ENCODE results near the gene NEUROD4. TPM values are rescaled to one million over a fixed set of nuclear protein-coding genes. Genes with fewer than 3 reads are reported as not detected.

Gene NEUROD4
- total RNA-seq, 1 donor, result not detected

DNA sequence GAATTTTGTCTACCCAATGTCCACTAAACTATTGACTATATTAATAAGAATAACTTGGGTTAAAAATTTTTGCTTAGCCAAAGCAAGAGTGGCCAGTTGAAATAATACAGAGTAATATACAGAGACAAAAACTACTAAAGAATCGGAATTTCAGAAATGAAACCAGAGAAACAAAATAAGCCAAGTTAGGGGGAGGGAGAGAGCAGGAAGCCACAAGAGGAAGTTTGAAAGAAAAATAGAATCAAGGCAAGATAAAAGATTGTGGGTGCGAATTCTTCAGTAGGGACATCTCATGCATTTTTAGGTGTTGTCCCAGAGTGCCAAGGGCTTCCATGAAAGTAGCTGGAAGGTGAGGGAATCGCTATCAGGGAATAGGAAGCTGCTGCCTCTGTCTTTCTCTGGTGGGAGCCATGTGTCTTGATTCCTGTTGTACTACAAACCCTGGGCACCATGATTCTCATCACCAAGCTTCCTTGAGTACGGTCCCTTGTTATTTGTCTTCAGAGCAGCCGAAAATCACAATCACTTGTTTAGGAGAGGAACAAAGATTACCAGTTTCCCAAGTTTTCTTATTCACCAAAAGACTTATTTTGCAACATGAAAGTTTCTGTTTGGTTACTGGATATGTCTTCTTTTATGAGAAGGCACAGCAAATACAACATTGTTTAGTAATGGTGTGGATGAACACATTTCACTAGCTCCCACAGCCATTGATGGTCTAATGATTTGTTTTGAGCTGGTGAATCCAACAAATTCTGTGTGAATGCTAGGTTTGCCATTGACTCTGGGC lies 16.7 kb downstream of the NEUROD4 start:
- Histone ChIP-seq H3K4me3 (ENCODE audit: low read length) (no peak overlapping the region), H3K4me1 (ENCODE audit: insufficient read depth, low read length) (peaks cover 41% of the 10 kb centered on the region)

DNA sequence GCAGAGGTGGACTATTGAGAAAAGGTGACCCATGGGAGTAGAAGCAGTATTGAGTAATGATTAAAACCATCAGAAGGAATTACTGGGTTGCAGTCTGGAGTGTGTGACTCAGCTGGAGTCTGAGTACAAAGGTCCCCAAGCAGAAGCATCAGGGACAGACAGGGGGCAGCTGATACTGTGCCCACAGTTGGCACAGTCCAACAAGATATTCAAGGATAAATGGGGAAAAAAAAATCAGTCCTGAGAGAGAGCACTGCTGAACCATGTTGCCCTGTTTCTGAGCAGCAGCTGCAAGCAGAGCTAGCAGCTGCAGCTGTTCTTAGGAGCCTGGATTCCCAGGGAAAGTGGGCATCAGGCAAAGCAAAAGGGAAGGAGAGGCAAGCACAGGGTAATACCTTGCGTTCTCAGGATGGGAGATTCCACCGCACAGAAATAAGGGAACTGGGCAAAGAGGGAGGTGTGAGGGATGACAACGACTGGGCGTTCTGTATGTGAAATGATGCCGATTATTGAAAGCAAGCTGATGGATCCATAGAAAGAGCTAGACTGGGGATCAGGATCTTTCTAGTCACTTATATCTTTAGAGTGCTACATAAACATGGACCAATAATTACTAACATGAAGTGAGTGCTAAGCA lies 17.7 kb downstream of the NEUROD4 start:
- no peaks in the 10 kb centered on the region for H3K9me3 ChIP-seq (ENCODE audit: low read depth, low read length)
- H3K4me1 ChIP-seq (ENCODE audit: insufficient read depth, low read length), result peaks cover 50% of the 10 kb centered on the region
- H3K4me3 ChIP-seq (ENCODE audit: low read length), result no peak overlapping the region

More for the DNA sequence above, 16.7 kb downstream of the NEUROD4 start:
- no peaks in the 10 kb centered on the region for H3K9me3 ChIP-seq (ENCODE audit: low read depth, low read length)
- H3K27me3 ChIP-seq (ENCODE audit: insufficient read depth, low read length), result no peaks in the 10 kb centered on the region

DNA sequence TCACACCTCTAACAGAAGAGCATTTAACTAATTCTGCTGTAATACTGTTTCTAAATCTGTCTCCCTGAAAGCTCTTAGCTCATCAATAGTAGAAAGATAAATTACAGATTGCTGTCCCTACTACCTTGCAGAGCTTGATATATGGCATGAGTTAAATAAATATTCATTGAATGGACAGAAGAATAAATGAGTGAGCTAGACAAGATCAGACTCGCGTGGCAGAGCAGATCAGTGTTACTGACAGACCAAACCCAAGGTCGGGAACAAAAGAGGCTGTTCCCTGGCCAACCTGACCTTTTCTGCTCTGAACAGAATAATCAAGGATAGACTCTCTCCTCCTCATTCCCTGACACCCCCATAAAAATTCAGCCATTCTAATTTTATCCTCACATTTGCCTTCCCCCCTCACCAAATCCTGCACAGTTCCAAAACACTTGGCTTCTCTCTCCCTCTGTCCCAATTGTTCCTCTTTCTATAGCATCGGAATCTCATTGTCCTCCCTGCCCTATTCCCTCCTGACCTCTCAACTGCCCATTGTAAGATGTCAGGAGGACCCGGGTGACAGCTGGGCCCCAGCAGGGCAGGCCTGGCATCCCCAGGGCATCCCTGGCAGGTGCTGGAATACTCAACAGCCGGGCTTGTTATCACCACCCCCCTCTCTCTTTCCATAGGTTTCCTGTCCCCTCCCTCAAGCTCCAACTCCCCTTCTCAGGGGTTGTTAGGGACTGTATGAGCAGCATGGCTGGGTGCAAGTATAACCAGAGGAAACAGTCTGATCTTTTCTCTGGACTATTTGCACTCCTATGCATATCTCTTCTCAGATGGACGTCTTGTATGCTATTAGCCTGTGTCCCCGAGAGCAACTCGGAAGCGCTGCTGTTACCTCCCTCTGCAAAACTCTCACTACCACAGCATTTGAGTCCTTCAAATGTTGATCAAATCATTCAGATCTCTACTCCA lies 19.9 kb downstream of the NEUROD4 start:
- peaks cover 69% of the 10 kb centered on the region for H3K4me1 ChIP-seq (ENCODE audit: insufficient read depth, low read length)
- no peaks in the 10 kb centered on the region for H3K27me3 ChIP-seq (ENCODE audit: insufficient read depth, low read length)
- no peaks in the 10 kb centered on the region for H3K9me3 ChIP-seq (ENCODE audit: low read depth, low read length)
- no peak overlapping the region for H3K4me3 ChIP-seq (ENCODE audit: low read length)

More for the DNA sequence above, 17.7 kb downstream of the NEUROD4 start:
- no peaks in the 10 kb centered on the region for H3K27me3 ChIP-seq (ENCODE audit: insufficient read depth, low read length)

DNA sequence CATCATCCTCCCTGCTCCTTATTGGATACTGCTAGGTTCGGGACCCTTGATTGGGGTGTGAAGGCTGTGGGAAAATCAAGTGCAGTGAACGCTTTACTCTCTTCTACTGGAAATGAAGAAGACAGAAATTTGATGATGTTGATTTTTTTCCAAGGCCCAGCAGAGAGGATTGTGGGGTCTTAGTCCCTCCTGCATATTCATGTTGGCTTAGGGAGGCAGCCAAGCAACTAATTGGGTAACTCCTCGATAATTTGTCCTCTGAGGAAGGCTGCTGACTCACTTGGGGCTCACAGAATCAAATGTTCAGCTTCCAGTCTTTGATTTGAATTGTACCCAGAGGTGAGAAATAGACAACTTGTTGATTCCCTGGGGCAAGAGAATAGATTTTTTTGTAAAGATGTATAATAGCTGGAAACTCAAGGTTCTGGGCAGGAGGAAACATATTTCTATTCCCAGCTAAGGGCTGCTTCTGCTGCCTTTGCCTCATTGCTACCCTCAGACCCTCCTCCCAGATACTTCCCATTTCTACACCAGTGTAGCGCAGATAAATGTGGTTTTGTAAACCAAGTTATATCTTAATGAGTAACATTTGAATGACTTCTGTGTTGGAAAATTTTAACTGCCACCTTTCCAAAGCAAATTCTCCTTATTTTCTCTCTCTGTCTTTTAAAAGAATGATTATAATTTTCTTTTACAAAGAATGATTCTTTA lies 21.7 kb downstream of the NEUROD4 start:
- H3K27me3 ChIP-seq (ENCODE audit: insufficient read depth, low read length), result no peaks in the 10 kb centered on the region
- H3K9me3 ChIP-seq (ENCODE audit: low read depth, low read length), result no peaks in the 10 kb centered on the region
- peaks cover 60% of the 10 kb centered on the region for H3K4me1 ChIP-seq (ENCODE audit: insufficient read depth, low read length)
- no peak overlapping the region for H3K4me3 ChIP-seq (ENCODE audit: low read length)

DNA sequence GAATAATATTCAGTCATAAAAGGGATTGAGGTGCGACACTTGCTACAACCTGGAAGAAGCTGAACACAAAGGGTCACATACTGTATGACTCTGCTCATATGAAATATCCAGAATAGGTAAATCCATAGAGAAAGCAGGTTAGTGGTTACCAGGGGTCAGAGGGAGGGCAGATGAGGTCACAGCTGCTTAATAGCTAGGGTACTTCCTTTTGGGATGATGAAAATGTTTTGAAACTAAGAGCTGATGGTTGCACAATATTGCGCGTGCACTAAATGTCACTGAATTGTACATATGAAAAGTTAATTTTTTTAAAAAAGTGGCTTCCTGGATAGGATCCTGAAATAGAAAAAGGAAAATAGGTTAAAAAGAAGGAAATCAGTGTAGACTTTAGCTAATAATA lies 23.8 kb downstream of the NEUROD4 start:
- H3K4me3 ChIP-seq (ENCODE audit: low read length), result no peak overlapping the region
- H3K4me1 ChIP-seq (ENCODE audit: insufficient read depth, low read length), result peaks cover 40% of the 10 kb centered on the region
- H3K9me3 ChIP-seq (ENCODE audit: low read depth, low read length), result no peaks in the 10 kb centered on the region

DNA sequence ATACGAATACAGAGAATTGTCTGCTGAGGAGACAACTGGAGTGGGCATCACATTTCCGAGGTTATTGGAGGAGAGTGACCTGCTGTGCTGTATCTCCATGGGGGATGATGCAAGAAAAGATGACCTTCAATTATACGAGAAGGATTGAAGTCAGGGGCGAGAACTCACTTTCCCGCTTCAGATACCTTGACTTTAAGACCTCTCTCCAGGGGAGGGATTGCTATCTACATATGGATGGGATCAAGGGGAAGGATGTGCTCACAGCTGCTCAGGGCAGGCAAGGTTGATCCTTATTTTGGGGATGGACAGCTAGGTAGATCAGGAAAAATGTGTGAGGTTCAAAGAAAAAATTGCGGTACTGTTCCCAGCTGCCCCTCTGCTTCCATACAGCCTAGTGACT lies 24.4 kb downstream of the NEUROD4 start:
- peaks cover 39% of the 10 kb centered on the region for H3K4me1 ChIP-seq (ENCODE audit: insufficient read depth, low read length)
- no peaks in the 10 kb centered on the region for H3K27me3 ChIP-seq (ENCODE audit: insufficient read depth, low read length)
- H3K4me3 ChIP-seq (ENCODE audit: low read length), result no peak overlapping the region
- H3K9me3 ChIP-seq (ENCODE audit: low read depth, low read length), result no peaks in the 10 kb centered on the region

More for the DNA sequence above, 23.8 kb downstream of the NEUROD4 start:
- no peaks in the 10 kb centered on the region for H3K27me3 ChIP-seq (ENCODE audit: insufficient read depth, low read length)

DNA sequence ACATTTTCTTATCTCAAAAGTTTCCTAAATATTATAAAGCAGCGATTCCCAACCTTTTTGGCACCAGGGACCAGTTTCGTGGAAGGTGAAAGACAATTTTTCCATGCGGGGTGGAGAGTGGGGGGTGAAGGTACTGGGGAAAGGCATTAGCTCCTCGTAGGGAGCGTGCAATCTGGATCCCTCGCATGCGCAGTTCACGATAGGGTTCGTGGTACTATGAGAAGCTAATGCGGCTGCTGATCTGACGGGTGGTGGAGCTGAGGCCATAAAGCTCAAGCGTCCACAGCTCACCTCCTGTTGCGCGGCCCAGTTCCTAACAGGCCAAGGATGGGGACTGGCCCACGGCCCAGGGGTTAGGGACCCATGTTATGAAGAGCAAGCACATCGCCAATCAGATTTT lies 29.9 kb downstream of the NEUROD4 start:
- H3K27me3 ChIP-seq (ENCODE audit: insufficient read depth, low read length), result no peaks in the 10 kb centered on the region
- no peak overlapping the region for H3K4me3 ChIP-seq (ENCODE audit: low read length)
- no peaks in the 10 kb centered on the region for H3K9me3 ChIP-seq (ENCODE audit: low read depth, low read length)
- H3K4me1 ChIP-seq (ENCODE audit: insufficient read depth, low read length), result peaks cover 4% of the 10 kb centered on the region

DNA sequence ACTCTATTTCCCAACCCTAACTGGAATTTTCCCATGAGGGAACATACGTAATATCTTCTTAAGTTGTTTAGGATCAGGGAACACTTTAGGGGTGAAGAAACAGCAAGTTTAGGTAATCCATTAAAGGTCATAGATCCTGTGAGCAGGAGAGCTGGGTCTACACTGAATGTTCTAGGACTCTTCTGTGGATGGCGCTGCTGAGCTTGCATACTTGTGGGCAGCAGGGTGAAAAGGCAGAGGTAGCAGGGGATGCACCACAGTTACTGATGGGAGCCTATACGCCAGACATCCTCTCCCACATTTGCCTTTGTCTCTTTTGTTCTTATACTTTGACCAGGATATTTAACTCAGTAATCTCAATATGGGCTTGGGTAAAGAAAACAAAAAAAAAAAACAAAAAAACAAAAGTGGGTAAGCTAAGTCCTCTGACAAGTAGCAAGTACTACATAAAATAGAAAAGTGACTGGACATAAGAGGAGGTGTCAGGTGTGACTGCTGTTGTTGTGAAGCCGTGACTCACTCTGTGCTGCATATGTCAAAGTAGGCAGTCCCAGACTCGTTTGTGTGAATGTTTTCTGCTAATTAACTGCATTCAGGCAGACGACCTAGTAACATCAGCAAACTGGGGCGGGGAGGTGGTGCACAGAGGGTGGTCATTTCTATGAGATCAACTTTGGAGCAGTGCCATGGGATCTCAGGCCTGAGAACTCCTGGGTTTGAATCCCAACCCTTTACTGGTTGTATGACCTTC lies 31.6 kb downstream of the NEUROD4 start:
- H3K9me3 ChIP-seq (ENCODE audit: low read depth, low read length), result no peaks in the 10 kb centered on the region
- H3K4me1 ChIP-seq (ENCODE audit: insufficient read depth, low read length), result no peaks in the 10 kb centered on the region
- peaks cover 3% of the 10 kb centered on the region for H3K27me3 ChIP-seq (ENCODE audit: insufficient read depth, low read length)
- no peak overlapping the region for H3K4me3 ChIP-seq (ENCODE audit: low read length)

DNA sequence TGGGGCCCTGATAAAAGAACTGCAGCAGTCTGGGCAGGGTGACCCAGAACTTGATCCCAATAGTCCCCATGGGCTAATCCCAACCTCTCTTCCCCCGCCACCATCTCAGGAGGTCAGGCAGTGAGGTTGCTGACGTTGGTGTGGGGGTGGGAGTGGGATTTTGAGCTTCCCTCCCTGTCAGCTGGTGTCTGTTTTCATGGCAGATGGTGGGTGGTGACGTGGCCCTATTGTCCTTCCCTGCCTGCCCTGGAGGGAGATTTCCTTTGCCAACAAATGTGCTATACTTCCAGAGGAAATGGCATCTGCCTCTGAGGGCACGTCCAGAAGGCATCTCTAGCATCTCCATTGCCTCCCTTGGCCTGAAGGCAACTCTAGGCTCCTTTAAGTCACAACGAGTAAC lies 37.7 kb downstream of the NEUROD4 start:
- H3K9me3 ChIP-seq (ENCODE audit: low read depth, low read length), result no peaks in the 10 kb centered on the region
- peaks cover 6% of the 10 kb centered on the region for H3K4me1 ChIP-seq (ENCODE audit: insufficient read depth, low read length)
- H3K4me3 ChIP-seq (ENCODE audit: low read length), result no peak overlapping the region
- peaks cover 3% of the 10 kb centered on the region for H3K27me3 ChIP-seq (ENCODE audit: insufficient read depth, low read length)

DNA sequence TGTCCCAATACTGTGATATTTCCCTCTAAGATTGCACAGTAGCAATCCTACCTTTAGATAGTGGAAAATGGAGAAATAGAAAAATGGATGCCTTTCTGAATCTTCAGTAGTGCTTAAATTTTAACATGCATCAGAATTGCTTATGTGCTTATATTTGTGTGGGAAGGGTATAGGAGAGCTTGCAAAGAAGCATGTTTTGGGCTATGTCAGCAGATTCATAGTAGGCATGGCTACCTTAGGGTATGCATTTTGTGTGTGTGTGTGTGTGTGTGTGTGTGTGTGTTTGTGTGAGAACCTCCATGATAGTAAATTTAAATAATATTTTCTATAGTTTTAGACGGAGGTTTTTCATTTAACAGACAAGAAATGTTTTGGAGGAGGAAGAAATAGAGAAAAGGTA lies 38.3 kb downstream of the NEUROD4 start:
- peaks cover 3% of the 10 kb centered on the region for H3K27me3 ChIP-seq (ENCODE audit: insufficient read depth, low read length)
- no peak overlapping the region for H3K4me3 ChIP-seq (ENCODE audit: low read length)
- no peaks in the 10 kb centered on the region for H3K9me3 ChIP-seq (ENCODE audit: low read depth, low read length)
- peaks cover 6% of the 10 kb centered on the region for H3K4me1 ChIP-seq (ENCODE audit: insufficient read depth, low read length)

DNA sequence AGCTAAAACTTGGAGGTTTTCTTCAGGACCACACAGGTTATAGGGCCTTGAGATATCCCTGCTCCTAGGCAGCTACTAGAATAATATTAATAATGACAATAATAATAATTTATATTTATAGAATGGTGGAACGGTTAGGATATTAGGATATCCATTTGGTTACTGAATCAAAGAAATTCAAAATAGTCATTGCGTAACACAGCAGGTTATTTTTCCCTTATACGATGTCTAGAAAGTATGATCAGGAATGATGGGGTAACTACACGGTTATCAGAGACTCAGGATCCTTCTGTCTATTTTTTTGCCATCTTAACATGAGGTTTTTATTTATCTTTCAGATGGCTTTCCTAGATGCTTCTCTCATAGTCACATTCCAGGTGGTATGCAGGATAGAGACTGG lies 39.0 kb downstream of the NEUROD4 start:
- Histone ChIP-seq H3K27me3 (ENCODE audit: insufficient read depth, low read length) (peaks cover 3% of the 10 kb centered on the region), H3K9me3 (ENCODE audit: low read depth, low read length) (no peaks in the 10 kb centered on the region), H3K4me3 (ENCODE audit: low read length) (no peak overlapping the region), H3K4me1 (ENCODE audit: insufficient read depth, low read length) (peaks cover 6% of the 10 kb centered on the region)

DNA sequence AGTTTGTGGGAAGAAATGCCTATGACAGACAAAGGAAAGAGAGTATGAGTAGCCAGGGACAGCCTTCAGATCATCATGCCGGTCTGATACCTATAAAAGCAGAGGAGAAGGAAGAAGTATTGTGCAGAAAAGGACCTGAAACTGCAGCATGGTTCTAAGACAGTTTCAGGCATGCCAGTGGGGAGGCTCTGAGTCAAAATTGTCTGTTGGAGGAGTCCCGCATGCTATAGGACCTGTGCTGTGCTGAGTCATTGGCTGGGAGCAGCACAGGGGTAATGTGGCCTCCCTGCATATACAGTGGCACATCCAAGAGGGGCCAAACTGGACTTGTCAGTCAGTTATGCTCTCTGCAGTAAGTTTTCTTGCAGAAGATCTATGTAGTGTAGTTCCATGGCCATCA lies 40.7 kb downstream of the NEUROD4 start:
- H3K4me3 ChIP-seq (ENCODE audit: low read length), result no peak overlapping the region
- H3K9me3 ChIP-seq (ENCODE audit: low read depth, low read length), result no peaks in the 10 kb centered on the region
- peaks cover 6% of the 10 kb centered on the region for H3K4me1 ChIP-seq (ENCODE audit: insufficient read depth, low read length)
- H3K27me3 ChIP-seq (ENCODE audit: insufficient read depth, low read length), result peaks cover 5% of the 10 kb centered on the region

DNA sequence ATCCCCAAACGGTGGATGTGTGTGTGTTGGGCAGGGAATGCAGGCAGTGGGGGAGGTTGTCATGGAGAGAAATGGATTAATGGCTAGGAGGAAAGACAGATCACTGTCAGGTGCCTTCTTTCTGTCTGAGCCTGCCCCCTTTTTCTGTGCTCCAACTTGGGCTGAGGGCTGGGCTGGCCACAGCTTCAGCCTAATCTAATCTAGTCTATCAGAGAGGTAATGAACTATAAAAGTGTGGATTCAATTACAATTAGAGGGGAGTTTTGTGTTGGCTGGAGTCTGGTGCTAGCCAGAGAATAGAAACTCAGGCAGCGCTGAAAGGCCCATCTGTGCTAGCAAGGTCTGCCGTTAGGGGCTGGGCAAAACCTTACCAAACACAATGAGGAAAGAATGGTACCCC lies 41.2 kb downstream of the NEUROD4 start:
- Histone ChIP-seq H3K4me3 (ENCODE audit: low read length) (no peak overlapping the region), H3K4me1 (ENCODE audit: insufficient read depth, low read length) (peaks cover 6% of the 10 kb centered on the region), H3K27me3 (ENCODE audit: insufficient read depth, low read length) (peaks cover 4% of the 10 kb centered on the region), H3K9me3 (ENCODE audit: low read depth, low read length) (no peaks in the 10 kb centered on the region)

DNA sequence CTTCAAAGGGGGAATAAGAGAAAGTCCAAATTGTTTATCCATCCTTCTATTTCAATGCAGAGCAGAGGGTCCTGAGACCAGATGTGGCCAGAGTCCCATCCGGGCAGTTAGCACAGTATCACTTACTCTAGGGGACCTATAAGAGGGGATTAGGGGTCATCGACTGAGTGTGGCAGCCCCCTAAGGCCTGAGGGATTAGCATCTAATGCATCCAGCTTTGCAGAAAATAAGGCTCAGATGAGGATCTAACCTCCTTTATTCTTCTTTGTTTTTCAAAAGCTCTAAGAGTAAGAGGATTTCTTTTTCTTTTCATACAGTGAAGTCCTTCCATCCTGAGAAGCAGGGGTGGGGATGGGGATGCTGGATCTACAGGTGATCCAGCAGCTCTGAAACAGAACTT lies 43.5 kb downstream of the NEUROD4 start:
- Histone ChIP-seq H3K9me3 (ENCODE audit: low read depth, low read length) (no peaks in the 10 kb centered on the region), H3K4me1 (ENCODE audit: insufficient read depth, low read length) (peaks cover 6% of the 10 kb centered on the region), H3K4me3 (ENCODE audit: low read length) (no peak overlapping the region), H3K27me3 (ENCODE audit: insufficient read depth, low read length) (peaks cover 4% of the 10 kb centered on the region)

All from mononuclear cell (primary cell).